NCI-H1092 treated with DMSO at 0.1 percent for 48 hours (cell line): ENCODE results near the gene SHROOM1.
A peak's percentile ranks its signal among the peaks of the same experiment; 100 is the strongest.
"Not testable (repeated sequence)": the region's sequence is repeated elsewhere in the genome, so short reads cannot be mapped to it uniquely, and the experiment has no call there.

Experiments used
- DNase-seq: peaks from one replicate; lab custom pipeline; 2025; lab: John Stamatoyannopoulos, UW

Gene SHROOM1

DNA sequence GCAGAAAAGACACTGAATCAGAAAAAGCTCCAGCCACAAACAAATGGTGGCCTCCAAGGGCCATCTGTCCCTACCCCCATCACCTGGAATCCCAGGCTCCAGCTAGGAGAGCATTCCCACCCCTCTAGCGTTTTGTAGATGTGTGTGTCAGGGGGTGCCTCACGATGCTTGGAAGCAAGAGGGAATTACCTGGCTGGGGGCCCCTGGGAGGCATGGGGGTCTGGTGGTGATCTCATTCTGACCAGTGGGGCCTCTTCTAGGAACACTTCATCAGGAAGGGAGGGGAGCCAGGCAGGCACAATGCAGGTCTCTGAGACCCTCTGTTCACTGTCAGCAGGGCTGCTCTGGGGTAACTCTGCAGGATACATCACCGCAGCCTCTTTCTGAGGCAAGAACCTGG, 6.0 kb downstream of the SHROOM1 start:
- DNase-seq: no peak

DNA sequence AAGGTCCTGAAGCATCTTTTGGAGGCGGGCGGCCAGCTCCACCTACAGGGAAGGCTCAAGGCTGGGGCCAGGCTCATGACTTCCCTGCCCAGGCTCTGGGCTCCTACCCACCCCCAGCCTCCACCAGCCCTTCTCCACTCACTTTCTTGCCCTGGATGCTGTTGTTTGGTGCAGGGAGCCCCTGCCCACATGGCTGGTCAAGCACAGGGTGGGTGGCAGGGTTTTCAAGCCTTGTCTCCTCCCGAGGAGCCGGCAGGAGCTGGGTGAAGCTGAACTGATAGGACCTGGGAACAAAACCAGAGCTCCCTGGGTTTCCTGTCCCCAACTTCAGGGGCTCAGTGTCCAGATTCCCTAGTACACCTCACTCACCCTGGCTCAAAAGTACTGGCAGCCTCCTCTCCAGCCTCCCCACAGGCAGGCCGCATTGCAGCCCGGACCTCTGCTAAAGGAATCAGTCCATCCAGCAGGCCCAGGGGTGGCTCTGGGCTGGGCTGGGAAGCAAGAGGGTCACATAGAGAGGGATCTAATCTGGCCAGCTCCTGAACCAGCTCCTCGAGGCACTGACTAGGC, 6.9 kb downstream of the SHROOM1 start:
- DNase-seq: no peak

DNA sequence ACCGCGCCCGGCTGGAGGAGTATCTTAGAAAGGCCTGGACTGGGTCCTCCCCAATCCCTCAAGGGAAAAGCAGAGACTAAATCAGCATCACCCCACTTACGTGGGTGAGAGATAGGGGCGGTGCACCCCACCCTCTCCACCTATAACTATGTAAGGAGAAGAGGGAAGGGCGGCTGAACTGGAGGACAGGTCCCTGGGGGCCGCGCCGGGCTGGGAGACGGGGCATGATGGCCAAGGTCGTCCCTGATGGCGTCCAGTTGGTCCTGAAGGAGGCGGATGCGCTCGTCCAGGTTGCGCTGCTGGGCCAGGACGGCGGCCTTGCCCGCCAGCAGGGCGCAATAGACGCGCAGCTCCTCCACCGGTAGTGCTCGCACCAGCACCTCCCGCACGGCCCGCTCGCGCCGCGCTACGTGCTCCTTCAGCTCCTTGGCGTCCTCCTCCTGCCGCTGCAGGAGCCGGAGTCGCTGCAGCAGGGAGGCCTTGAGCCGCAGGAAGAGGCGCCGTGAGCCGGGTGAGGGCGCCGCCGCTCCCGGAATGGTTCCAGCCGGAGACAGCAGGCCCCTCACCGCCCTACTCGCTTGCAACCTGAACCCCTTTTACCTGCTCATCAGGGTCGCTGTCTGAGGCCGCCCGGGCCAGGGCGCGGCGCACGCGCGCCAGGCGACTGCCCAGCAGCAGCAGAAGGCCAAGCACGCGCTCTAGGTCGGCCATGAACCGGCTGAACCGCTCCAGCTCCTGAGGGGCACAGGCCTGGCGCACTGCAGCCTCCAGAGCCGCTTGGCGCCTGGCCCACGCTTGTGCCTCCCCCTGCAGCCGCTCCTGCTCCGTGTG, 7.6 kb downstream of the SHROOM1 start:
- no peak for DNase-seq

DNA sequence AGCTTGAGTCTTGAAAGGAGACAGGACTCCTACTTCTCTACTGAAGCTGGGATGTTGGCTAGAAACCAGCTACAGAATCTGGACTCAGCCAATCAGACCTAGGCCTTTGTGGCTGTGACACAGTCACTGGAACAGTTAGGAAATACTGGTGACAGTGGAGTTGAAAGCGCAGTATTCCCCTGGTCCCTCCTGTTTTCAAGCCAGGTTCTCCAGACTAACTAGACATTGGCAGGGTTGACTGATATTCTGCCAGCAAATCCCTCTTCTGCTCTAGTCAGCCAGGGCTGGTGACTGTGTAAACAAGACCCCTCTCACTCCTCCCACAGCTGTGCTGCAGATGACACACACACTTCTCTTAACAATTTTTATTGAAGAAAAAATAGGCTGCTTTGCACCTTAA, 8.7 kb downstream of the SHROOM1 start:
- DNase-seq: peak; percentile 51

DNA sequence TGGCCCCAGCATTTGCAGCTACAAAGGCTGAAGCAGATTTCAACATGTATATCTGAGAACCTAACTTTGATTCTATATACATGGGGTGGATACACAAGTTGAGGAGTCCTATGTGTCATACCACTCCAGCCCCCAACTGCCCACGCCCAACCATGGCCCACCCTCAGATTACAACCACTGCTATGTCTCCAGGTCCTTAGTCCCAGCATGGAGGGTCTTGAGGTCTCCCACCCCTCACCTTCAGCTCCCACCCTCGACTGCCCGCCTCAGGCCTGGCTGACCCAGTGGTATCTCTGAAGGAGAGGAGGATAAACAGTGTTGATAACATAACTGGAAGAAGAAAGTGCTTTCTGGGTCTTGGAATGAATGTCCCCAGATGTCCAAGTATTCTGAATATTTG, 9.1 kb downstream of the SHROOM1 start:
- no peak for DNase-seq

DNA sequence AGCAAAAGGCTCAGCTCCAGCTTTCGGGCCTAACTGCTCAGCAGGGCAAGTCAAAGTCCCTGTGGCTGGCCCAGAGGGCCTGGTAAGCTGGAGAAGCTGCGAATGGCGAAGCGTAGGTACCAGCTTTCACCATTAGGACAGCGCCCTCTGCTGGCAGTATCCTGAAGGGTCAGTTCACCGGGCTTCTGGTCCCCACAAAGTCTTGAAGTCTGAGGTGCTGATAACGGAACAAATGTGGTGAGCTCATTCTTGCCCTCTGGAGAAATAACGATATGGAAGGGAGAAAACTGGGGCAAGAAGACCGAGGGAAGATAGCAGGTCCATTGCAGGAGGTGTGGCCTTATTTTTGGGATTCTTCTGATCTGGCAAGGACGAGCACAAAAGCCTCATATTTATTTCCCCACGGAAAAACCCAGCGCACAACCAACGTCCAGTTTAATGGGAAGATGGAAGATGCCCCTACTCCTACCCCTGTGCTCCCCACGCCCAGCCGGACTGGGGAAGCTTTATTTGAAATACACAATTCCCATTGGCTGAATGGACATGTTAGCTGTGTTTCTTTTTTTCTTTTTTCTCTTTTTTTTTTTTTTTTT, 10.2 kb downstream of the SHROOM1 start:
- DNase-seq: peak; percentile 74

DNA sequence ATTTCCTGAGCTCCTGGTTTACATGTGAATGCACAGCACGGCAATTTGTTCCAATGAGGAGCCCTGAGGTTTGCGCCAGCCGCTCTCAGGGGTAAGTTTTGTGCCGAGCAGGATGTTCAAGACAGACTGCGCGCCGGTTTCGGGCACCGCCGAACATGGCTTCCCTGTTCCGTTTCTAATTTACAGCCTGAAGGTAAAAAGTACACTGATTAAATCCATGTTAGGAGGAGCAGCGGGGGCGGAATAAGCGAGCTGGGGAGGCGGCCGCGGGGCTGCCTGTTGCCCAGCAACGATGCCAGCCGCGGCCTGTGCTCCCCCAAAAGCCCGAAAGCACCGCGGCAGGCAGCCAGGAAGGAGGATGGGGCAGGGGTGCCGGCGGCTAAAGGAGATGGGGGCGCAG, 11.0 kb downstream of the SHROOM1 start:
- DNase-seq: no peak

DNA sequence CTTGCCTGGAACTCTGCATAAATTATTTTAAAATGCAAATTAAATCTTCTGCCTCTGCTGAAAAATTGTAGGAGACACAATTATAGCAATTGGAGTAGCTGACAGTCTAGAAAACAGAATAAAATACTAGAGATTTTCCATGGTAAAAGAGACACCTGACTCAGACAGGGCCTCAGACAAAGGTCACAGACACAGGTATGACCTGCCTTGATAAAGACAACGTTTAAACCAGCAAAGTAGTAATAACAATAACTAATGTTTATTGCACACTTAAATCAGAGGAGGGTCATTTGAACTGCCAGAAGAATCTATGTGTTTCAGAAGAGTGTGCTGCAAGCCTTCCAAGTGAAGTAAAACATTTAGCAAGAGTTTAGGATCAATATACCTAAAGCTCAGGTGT, 13.4 kb downstream of the SHROOM1 start:
- DNase-seq: no peak

DNA sequence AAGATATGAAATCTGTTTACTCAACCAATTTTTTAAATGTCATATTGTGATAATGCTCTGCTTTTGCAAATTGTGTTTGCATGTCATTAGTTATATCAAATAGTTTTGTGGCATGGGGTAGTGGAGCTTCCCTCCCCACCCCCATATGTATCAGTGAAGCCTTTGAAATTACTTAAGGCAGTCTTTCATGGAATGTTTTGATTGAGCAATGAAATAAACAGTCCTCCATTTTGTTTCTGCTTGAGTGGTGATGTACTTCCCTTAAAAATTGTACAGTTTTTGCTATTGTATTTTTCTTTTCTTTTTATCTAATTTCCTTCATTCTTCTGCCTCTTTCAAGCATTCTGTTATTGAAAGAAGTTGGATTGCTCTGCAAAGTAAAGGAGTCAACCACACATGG, 13.9 kb downstream of the SHROOM1 start:
- DNase-seq: no peak

DNA sequence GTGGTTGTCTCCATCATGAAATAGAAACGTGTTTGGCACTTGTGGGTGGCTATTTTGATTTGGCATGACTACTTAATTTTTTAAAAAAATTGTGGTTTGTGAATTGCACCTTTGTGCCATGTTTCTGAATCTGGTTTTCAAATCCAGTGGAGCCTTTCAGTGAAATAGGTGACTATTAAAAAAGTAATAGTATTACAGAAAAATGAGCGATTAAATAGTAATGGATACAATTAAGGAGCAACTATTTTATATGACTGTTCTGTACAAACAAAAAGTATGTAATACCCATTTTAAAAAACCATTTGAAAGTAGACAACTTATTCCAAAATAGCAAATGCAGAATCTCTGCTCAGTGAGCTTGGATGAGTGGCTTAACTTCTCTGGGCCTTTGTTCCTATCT, 14.4 kb downstream of the SHROOM1 start:
- no peak for DNase-seq

DNA sequence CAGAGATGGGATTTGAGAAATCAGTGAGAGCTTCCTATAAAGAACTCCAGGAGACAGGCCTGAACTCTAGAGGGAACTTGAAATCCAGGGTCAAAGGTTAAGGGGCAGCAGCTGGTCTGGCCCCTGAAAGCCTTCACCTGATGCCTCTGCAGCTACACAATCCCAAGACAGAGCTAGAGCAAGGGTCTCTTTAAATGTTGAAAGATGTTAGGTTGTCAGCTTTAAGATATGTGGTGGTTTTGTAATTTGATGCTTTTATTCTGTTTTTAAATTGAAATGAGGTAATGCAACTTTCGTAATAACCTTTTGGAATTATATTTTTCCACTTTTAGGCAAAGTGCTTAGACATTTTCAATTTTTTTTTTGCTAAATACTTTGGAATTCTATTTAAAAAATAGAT, 15.0 kb downstream of the SHROOM1 start:
- DNase-seq: no peak

DNA sequence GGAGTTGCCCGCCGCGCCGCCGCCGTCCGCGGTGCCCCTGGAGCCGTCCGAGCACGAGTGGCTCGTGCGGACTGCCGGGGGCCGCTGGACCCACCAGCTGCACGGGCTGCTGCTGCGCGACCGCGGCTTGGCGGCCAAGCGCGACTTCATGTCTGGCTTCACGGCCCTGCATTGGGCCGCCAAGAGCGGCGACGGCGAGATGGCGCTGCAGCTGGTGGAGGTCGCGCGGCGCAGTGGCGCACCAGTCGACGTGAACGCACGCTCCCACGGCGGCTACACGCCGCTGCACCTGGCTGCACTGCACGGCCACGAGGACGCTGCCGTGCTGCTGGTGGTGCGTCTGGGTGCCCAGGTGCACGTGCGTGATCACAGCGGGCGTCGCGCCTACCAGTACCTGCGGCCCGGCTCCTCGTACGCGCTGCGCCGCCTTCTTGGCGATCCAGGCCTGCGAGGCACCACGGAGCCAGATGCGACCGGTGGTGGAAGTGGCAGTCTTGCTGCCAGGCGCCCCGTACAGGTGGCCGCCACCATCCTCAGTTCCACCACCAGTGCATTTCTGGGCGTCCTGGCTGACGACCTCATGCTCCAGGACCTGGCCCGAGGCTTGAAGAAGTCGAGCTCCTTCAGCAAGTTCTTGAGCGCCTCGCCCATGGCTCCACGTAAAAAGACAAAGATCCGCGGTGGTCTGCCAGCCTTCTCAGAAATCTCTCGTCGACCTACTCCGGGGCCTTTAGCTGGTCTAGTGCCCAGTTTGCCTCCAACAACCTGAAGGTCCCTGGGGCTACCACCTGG, 15.7 kb downstream of the SHROOM1 start:
- DNase-seq: no peak

DNA sequence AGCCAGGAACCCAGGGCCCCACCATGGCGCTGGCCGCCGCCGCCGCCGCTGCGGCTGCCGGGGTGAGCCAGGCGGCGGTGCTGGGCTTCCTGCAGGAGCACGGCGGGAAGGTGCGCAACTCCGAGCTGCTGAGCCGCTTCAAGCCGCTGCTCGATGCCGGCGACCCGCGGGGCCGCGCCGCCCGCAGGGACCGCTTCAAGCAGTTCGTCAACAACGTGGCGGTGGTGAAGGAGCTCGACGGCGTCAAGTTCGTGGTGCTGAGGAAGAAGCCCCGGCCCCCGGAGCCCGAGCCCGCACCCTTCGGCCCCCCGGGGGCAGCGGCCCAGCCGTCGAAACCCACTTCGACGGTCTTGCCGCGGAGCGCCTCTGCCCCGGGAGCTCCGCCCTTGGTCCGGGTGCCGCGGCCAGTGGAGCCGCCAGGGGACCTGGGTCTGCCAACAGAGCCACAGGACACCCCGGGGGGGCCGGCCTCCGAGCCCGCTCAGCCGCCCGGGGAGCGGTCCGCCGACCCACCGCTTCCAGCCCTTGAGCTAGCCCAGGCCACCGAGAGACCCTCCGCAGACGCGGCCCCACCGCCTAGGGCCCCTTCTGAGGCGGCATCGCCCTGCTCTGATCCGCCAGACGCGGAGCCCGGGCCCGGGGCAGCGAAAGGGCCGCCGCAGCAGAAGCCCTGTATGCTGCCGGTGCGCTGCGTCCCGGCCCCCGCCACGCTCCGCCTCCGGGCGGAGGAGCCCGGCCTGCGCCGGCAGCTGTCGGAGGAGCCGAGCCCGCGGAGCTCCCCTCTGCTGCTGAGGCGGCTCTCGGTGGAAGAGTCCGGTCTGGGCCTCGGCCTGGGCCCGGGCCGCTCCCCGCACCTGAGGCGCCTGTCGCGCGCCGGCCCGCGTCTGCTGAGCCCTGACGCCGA, 16.6 kb downstream of the SHROOM1 start:
- no peak for DNase-seq

DNA sequence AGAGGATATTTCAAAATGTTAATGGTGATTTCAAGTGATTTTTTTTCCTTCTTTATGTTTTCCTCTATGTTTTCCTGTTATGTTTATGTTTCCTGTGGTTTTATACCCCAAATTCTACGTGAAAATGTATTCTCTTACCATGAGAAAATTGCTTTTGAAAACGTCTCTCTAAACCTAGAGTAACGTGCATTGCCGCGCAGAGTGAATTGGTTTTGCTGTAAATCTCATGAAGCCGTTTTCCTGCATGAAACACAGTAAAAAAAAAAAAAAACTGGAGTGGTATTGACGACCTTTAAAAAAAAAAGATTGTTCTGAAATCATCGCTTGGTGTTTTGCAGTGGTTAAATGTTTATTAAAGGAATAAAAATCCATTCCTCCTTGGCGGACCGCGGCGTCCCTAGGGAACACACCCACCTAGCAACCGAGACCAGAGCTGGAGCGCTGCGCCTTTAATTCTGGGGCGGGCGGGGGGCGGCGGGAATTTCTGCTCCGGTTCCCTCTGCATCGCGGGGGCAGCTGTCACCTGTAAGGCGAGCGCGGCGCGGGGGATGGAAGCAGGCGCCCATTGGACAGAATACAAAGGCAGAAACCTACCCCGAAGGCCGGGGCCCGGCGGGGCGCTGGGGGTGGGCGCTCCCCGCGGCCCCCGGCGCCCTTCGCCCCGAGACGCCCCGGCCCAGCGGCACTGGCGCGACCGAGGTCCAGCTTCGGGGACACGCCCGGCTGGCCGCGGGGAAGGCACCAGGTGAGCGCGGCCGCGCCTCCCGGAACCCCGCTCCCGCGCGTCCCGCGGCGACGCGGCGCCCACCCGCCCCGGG, 17.5 kb downstream of the SHROOM1 start, which contains the start of gene SOWAHA:
SOWAHA (plus strand) TSS at position 522 of the 818 bp plus-strand sequence. CDS start 320 bp downstream, outside the sequence.
- DNase-seq: peak; percentile 52

DNA sequence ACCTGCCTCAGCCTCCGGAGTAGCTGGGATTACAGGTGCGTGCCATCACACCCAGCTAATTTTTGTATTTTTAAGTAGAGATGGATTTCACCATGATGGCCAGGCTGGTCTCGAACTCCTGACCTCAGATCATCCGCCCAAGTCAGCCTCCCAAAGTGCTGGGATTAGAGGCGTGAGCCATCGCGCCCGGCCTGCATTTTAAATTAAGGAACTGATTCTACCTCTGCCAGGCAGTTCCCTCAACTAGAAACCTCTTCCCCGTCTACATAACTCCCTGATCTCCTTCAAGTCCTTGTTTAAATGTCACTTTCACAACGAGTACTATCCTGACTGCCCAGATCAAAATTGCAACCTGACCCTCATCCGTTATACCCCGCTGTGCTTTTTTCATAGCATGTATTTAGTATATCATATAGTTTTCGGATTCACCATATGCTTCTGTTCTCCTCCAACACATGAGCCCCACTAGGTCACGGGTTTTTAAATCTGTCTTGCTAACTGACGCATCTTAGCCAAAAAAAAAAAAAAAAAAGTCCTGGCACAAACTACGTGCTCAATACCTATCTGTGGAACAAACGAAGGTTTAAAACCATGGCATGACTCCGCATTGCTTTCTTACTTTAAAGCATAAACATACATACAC, 18.2 kb downstream of the SHROOM1 start:
- DNase-seq: no peak

DNA sequence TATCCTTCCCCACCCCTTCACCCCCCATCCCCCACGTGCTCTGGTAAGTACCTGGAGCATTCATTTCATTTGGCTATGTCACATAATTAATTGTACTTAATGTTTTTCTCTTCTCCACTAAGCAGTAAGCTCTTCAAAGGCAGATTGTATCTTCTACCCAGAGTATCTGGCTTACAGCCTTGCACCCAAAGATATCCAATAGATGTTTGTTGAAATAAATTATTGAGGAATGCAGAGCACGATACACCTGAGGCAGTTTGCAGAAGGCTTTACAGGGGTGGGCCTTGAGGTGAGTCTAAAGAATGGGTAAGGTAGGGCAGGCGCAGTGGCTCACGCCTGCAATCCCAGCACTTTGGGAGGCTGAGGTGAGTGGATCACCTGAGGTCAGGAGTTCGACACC, 19.8 kb downstream of the SHROOM1 start:
- no peak for DNase-seq

DNA sequence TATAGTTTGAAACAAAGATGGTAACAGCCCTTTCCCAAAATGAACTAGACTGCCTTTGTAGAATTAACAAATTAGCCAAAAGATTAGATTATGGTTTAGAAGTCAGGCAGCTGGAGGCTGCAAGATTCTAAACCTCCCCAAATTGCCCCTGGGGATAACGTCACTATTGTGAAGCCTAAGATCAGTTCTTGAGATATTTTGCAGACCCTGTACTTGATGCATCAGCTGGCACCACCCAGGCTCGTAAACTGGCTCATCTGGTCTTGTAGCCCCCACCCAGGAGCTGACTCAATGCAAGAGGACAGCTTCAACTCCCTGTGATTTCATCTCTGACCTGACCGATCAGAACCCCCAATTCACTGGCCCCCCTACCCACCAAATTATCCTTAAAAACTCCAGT, 21.6 kb downstream of the SHROOM1 start:
- no peak for DNase-seq

DNA sequence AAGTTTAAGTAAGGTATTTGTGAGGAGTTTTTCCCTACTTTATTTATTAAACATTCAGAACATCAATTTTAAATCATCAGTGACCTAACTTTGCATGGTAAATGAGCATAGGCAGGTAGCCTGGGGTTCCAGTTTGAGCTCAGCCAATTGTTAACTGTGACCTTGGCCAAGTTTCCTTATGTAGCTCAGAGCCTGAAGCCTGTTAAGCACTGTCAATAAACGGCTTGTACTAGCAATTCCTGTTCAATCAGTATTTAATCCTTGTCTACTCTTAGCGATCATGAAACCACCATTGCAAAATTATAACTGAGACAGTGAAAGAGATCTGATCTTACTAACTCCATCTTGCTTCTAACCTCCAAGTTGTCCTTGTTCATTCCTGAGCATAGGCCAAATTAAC, 22.0 kb downstream of the SHROOM1 start:
- DNase-seq: no peak

DNA sequence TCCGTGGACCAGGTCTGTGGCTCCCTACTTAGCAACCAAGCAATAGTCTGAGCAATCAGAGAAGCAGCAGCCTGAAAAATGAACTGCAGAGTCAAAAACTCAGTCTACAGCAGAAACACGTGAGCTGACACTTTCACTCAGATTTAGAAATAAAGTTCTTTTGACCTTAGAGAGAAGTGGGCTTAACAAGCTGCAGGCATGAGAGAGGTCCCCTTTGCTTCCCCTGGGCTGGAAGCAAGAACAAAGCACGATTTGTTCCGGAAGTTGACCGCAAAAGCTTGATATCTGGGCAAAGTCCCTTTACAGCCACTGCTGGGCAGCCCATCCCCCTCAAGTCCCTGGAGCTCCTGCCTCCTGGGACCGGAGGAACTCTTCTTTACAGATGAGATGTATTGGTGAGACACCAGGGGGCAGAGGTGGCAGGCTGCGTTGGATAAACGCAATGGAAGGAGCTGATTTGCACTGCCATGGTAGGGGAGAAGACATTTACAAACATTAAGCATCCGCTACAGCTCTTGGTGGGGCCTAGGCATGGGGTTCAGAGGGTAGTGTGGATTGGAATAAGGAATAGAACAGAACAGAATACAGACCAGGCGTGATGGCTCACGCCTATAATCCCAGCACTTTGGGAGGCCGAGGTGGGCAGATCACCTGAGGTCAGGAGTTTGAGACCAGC, 23.1 kb downstream of the SHROOM1 start:
- no peak for DNase-seq

DNA sequence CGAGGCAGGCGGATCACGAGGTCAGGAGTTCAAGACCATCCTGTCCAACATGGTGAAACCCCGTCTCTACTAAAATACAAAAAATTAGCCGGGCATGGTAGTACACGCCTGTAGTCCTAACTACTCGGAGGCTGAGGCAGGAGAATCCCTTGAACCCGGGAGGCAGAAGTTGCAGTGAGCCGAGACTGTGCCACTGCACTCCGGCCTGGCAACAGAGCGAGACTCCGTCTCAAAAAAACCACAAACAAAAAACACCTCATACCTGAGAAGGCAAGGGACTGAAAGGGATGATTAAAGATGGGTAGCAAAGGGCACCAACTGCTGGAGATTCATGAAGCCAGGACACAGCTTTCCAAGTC, 23.7 kb downstream of the SHROOM1 start:
- DNase-seq: not testable (repeated sequence)
